GM21619 (cell line): ENCODE results near the gene DAPK3.
"Not testable (repeated sequence)": the region's sequence is repeated elsewhere in the genome, so short reads cannot be mapped to it uniquely, and the experiment has no call there.

Experiments
- ATAC-seq: cut with Tn5 transposase; IDR thresholded peaks from one replicate; pipeline ENCODE4 v1.9.1; 2021; ENCODE audit not compliant: unreplicated experiment

Gene DAPK3

GRCh38 chr19:4005436-4005835 is 34.5 kb upstream of the DAPK3 start:
- ATAC-seq = not testable (repeated sequence)

- not testable (repeated sequence) for ATAC-seq
Observed at GRCh38 chr19:4000798-4001197, 29.9 kb upstream of the DAPK3 start.

DNA sequence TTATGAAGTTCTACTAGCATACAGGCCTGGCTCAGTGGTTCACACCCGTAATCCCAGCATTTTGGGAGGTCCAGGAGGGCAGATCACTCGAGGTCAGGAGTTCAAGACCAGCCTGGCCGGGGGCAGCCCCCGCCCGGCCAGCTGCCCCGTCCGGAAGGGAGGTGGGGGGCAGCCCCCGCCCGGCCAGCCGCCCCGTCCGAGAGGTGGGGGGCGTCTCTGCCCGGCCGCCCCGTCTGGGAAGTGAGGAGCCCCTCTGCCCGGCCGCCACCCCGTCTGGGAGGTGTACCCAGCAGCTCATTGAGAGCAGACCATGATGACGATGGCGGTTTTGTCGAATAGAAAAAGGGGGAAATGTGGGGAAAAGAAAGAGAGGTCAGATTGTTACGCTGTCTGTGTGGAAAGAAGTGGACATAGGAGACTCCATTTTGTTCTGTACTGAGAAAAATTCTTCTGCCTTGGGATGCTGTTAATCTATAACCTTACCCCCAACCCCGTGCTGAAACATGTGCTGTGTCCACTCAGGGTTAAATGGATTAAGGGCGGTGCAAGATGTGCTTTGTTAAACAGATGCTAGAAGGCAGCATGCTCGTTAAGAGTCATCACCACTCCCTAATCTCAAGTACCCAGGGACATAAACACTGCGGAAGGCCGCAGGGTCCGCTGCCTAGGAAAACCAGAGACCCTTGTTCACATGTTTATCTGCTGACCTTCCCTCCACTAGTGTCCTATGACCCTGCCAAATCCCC is 27.9 kb upstream of the DAPK3 start:
- ATAC-seq = not testable (repeated sequence)

DNA sequence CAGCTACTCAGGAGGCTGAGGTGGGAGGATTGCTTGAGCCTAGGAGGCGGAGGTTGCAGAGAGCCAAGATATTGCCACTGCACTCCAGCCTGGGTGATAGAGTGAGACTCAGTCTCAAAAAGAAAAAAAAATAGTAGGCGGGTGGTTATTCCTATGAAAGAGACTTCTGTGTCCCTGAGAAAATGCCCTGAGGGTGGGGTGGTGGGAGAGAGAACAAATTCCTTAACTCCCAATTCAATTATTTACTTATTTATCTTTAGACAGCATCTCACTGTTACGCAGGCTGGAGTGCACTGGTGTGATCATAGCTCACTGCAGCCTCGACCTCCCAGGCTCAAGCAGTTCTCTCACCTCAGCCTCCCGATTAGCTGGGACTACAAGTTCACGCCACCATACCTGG is 24.7 kb upstream of the DAPK3 start:
- no peak for ATAC-seq

DNA sequence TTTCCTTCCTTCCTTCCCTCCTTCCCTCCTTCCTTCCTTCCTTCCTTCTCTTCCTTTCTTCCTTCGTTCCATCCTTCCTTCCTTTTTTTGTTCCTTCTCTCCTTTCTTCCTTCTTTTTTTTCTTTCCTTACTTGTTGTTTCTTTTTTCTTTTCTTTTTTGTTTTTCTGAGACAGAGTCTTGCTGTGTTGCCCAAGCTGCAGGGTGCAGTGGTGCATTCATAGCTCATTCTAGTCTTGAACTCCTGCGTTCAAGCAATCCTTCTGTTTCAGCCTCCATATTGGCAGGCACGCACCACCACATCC is 19.9 kb upstream of the DAPK3 start:
- no peak for ATAC-seq

- no peak for ATAC-seq
Observed at GRCh38 chr19:3987619-3988371, 16.9 kb upstream of the DAPK3 start.

- ATAC-seq = no peak
Observed at GRCh38 chr19:3986260-3987041, 15.6 kb upstream of the DAPK3 start.

DNA sequence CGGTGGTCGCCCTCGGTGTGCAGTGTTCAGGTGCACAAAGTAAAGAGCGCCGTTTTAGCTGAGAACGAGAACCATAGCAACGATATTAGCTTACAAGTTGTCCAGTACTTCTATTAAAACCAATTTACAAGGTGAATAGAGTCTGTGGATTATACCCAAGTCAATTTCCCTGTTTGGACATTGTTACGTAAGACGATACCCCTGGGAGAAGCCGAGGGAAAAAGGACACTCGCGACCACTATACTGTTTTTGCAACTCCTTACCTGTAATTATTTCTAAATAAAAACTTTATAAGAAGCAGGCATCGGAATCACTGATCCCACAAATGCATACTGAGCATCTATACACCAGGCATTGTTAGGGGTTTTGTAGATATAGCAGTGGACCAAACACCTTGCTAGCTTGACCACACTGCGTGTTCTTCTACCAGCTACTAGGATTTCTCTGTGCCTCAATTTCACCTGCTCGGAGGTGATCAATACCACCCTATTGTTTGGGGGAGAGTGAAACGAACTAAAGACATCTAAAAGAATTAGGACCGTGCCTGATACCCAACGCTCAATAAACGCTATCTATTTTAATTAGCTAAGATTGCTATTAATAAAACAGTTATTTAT is 14.9 kb upstream of the DAPK3 start:
- ATAC-seq = no peak

DNA sequence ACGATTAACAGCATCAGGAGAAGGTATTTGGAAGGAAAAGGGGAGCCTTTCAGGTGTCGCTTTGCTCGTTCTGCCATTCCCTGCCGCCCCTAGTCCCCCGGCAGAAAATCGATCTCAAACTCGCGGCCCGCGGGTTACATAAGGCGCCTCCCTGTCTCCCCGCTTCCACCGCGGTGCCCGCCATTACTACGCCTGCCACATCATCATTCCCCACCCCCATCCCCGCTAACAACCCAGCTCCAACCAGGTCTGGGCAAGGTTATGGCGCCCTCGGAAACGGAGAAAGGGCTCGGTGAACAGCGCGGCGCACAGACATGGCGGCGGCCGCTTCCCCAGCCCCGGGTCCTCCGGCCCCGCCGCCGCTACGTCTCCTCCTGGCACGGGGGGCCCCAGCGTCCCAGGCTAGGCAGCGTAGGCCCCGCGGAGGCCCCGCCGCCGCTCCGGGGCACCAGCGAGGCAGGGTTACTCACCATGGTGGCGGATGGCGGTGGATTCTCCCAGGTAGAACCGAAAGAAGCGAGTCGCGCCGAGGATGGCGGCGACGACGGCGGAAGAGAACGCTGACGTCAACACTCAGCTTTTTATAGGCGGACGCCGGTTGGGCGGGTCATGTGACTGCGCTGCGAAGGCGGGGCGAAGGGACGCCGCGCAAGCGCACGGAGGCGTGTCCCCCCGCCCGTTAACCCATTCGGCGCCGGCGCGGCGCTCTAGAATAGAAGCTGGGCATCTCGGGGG is 14.2 kb upstream of the DAPK3 start, which contains the start of gene EEF2:
EEF2 (minus strand) TSS at position 556 of the 735 bp plus-strand sequence; CDS start at position 473, 83 bp downstream.
- ATAC-seq = no peak

- no peak for ATAC-seq
Observed at GRCh38 chr19:3984584-3984907, 13.6 kb upstream of the DAPK3 start.

- ATAC-seq = no peak
Observed at GRCh38 chr19:3983936-3984583, 13.2 kb upstream of the DAPK3 start.

DNA sequence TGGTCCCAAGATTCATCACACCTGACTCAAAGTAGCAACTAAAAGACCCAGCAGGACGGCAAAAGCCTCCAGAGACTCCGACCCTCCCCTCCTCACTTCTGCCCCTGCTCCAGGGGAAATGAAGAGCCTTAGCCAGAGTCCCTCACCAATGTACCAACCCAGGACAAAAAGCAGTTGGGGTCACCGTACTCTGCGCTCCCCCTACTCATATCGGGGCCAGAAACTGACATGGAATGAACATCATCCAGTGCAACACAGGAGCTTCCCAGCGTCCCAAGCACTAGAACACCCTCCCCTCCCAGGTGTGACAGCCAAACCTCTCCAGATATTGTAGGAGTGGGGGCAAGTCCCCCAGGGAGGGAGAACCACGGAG is 12.6 kb upstream of the DAPK3 start:
- ATAC-seq = no peak

DNA sequence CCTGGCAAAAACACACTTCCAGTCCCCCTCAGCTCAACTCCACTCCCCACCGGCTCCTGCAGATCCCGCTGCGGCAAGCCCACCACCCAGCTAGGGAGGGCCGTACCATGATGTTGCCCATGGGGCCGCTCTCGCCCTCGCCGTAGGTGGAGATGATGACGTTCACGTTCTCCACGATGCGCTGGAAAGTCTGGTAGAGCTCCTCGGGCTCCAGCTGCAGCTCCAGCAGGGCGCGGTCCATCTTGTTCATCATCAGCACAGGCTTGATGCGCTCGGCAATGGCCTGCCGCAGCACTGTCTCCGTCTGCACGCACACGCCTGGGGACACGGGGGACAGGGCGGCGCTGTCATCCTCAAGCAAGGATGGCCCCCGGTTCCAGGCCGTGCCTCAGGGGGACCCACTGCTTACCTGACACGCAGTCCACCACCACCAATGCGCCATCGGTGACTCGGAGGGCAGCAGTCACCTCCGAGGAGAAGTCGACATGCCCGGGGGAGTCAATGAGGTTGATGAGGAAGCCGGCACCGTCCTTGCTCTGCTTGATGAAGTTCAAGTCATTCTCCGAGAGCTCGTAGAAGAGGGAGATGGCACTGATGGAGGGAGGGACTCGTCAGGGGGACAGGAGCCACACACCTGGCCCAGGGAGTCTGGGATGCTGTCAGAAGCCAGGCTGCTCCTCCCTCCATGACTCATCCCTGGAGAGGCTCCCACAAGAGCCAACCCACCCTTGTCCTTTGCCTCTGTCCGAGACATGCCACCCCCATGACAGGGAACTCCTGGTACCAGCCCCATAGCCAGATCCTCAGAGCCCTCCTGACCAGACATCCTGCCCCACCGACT is 12.0 kb upstream of the DAPK3 start:
- ATAC-seq = no peak

DNA sequence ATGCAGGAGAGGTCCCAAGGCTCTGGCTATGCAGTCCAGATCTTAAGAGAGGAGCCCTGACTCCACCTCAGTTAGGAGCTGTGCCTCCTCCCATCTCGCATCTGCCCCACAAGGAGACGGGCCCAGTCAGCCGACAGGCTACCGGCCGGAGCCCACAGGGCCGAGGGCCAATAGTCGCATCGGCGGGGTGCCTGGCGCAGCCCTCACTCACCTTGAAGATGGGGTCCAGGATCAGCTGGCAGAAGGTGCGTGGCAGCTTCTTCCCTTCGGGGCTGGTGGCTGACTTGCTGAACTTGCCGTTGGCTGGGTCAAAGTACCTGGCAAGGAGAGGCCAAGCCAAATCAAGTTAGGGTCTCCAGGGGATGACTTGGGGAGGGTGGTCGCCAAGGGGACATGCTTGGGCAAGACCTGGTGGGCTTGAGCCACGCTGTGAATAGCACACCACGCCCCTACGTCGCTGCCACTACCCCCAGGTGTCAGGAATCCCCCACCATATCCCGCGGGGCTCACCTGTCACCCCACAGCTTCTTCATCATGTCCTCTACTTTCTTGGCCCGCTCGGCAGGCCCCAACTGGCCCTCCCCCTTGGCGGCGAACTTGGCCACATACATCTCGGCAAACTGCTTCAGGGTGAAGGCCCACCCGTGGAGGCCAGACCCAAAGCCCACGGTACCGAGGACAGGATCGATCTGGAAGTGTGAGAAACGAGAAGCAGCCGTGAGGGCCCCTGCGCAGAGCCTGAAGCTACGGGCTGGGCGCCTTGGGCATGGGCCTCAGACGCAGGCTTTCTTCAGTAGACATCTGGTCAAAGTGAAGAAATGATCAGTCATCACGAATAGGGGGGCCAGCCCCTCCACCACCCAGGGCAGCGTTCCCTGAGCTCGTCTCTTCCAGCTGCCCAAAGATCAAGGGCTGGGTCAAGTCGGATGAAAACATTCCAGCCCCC is 11.1 kb upstream of the DAPK3 start:
- no peak for ATAC-seq

DNA sequence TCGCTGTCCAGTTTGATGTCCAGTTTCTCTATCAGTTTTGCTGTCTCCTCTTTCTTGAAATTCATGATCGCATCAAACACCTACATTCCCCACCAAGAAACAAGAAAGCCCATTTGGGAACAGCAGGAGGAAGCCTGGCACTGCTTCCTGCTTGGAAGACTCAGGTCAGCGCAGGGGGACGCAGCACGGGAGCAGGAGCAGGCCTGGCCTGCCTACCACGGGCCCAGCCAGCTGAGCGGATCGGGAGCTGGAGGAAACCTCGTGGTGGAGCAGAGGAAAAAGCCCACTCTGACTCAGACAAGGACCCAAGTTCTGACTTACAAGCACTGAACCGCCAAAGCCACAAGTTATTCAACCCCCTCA is 10.5 kb upstream of the DAPK3 start:
- no peak for ATAC-seq

GRCh38 chr19:3980353-3981251 is 9.7 kb upstream of the DAPK3 start:
- ATAC-seq = no peak

DNA sequence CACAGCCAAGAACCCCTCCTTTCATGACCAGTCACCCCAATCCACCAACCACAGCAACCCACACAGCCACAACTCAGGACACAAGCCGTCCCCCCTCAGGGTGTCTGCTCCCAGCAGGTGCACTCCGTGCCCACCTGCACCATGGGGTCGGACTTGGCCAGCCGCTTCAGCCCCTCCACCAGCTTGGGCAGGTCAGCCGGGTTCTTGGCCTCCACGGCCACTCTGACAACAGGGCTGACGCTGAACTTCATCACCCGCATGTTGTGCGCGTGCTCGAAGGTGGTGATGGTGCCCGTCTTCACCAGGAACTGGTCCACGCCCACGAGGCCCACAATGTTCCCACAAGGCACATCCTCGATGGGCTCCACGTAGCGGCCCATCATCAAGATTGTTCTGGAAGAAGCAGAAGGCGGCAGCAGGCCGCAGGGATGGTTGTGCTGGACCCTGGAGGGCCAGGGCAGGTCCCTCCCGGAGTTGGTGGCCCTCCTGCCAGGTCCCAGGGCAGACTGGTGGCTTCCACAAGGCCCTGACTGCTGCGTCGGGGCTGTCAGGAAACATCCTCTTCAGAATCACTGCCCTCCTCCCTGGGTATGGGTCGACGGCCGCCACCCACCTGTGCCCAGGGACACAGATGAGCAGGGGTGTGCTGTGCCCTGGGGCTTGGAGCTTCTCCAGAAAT is 8.9 kb upstream of the DAPK3 start:
- no peak for ATAC-seq
